NCI-H1436 treated with DMSO at 0.1 percent for 48 hours (cell line): ENCODE measurements around the gene FCGR2B.
"Not testable (repeated sequence)": the region's sequence is repeated elsewhere in the genome, so short reads cannot be mapped to it uniquely, and the experiment has no call there.

Experiments used
- DNase-seq: peaks from one replicate; lab custom pipeline; 2025; lab: John Stamatoyannopoulos, UW

FCGR2B gene

DNA sequence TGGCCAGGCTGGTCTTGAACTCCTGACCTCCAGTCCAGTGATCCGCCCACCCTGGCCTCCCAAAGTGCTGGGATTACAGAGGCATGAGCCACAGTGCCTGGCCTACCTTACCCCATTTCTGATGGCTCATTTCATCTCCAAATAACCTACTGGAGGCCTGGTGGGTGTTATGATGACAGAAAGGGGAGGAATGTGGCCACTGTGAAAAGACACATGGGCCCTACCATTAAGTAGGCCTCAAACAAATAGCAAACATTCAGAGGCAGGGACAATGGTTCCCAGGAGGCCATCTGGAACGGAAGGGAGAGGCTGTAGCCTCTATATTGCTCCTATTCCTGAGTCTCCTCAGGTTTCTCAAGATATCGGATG lies 43.2 kb downstream of the FCGR2B start:
- no peak for DNase-seq

- no peak for DNase-seq
Measured at GRCh38 chr1:161706482-161707347, 43.8 kb downstream of the FCGR2B start, which contains the start of gene FCRLA. Gene FCRLA (plus strand): TSS chr1:161707229. CDS start chr1:161707265, 36 bp downstream.

DNA sequence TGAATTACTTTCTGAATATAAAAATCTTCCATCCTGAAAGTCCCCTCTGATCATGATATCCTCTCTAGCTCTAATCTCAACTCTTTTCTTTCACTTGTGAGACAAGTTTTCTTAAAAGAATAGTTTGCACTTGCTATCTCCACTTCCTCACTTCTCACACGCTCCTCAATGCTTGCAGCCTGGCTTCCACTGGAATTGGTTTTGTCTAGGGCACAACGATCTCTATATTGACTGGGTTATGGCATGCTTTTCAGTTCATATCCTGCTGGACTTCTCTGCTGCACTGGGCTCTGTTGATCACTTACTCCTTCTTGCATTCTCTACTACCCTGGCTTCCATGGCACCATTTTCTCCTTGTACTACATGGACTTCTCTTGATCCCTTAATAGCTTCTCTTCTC lies 44.6 kb downstream of the FCGR2B start:
- DNase-seq = no peak

- DNase-seq = no peak
Measured at GRCh38 chr1:161709373-161709772, 46.4 kb downstream of the FCGR2B start.

DNA sequence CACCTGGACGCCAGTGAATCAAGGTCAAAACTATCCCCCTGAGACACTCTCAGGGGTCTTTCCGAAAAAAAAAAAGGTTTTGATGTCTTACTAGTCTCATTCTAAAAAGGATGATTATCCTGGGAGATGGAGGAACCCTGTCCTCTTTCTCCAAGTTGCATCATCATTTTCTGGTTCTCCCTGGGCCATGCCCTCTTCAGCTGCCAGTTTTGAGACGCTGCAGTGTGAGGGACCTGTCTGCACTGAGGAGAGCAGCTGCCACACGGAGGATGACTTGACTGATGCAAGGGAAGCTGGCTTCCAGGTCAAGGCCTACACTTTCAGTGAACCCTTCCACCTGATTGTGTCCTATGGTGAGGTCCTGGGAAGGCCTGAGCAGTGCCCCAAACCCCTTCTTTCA lies 47.6 kb downstream of the FCGR2B start:
- no peak for DNase-seq

- DNase-seq = no peak
Measured at GRCh38 chr1:161718559-161719324, 55.8 kb downstream of the FCGR2B start.

- DNase-seq = no peak
Measured at GRCh38 chr1:161719325-161719611, 56.3 kb downstream of the FCGR2B start.

DNA sequence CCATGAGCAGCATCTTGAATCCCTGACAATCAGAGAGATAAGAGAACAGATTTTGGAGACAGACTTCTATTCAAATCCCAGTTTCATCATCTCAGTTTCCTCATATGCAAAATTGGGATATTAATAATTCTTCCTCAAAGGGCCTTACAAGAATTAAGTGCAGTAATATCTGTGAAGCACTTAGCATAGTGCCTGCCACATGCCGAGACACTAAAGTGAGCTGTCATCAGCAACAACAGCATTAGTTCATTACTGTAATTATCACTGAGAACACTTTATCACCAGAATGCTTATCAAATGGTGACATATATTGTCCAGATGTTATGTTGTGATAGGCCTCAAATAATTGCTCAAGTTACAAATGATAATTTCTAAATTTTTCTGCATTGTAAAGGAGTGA lies 57.5 kb downstream of the FCGR2B start:
- no peak for DNase-seq

GRCh38 chr1:161720956-161721737 lies 58.2 kb downstream of the FCGR2B start, which contains the start of gene FCRLB:
Gene FCRLB (plus strand): TSS chr1:161721544. CDS start chr1:161722673, 1,129 bp downstream.
- no peak for DNase-seq

DNA sequence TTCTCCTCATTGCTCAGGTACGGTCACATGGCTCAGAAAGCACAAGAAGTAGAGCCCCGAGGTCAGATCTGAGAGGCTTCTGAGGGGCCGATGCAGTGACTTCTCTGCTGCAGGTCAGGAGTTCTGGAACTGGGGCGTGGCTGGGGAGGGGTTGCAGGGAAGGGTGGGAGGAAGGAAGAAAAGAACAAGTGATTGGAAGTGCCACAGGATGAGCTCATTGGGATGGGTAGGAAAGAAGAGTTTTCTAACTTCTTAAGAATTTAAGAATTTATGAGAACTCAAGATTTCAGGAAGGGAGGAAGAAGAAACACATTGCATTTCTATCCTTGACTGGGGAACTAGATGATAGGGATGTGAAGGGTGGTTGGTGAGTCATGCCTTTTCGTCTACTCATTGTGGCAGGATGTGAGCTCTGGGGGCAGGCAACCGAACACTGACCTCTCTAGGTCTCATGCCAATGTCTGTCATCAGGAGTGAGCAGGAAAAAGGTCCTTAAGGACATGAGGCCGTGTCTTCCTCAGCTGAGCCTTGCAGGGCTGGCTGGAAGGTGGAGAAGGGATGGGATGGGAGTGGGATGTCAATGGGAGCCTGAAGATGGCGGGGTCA lies 58.9 kb downstream of the FCGR2B start:
- DNase-seq = no peak

DNA sequence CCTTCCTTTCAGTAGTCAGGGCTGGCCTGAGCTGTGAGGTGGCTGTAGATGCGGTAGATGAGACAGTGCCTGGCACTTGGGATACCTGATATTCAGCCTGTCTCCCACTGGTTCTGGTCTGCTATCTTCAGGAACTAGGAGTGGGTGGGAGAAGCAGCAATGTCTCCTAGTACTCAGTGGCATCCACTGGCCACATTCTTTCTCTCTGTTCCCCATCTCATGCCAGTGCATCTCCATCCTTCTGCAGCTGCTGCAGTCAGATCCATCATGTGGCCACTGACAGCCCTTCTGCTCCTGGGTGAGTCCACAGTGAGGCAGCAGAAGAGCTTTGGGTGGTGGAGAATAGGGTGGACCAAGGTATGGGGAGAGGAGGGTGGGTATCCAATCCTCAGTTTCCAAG lies 59.5 kb downstream of the FCGR2B start:
- DNase-seq = no peak

DNA sequence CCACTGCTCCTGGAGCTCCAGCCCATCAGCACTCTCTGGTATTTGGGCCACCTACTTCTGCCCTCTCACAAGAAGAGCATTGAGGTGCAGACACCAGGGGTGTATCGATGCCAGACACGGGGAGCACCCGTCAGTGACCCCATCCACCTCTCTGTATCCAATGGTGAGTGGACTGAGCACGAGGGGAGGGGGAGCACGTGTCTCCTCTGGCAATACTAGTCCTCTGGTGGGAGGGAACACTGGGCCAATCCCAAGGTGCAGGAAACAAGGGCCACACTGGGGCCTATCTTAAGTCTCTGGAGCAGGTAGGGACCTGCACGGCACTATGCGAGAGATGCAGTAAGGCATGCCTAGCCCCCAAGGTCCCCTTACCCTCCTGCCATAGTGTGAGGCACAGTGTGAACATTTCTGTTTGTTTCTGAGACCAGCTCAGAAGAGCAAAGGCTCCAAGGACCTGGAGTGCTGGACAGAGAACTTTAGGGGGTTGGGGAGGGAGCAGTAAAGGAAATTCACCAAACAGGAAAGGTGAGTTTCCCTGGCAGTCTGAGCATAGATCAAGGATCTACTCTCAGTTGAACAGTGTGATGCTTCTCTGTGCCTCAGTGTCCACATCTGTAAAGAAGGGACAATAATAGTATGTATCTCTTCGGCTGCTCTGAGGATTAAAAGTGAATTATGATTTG lies 60.7 kb downstream of the FCGR2B start:
- DNase-seq = no peak

GRCh38 chr1:161725258-161725907 lies 62.4 kb downstream of the FCGR2B start:
- DNase-seq = not testable (repeated sequence)

- DNase-seq = no peak
Measured at GRCh38 chr1:161725908-161726472, 63.0 kb downstream of the FCGR2B start.

DNA sequence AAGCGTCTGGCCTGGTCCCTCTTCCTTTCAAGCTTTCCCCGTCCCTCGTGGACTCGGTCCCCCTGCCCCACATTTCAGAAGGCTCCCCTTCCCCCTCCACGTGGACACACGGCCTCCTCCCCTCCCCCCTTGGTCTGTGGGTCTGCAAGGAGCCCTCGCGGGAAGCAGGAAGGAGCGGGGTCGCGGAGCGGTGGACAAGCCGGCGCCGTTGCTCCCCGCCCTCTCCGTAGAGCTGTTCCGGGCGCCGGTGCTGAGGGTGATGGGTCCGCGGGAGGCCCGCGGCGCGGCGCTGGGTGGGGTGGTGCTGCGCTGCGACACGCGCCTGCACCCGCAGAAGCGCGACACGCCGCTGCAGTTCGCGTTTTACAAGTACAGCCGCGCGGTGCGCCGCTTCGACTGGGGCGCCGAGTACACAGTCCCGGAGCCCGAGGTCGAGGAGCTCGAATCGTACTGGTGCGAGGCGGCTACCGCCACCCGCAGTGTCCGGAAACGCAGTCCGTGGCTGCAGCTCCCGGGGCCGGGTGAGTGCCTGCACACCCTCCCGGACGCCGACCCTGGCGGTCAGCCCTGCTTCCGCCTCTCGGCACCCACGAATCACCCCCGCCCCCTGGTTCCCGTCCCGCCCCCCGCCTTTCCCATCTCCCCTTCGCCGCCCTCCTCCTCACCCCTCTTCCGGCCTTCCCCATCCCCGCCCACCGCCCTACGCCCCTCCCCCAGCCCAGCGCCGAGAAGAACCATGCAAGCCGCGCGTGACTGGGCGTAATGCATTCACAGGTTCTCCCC lies 63.7 kb downstream of the FCGR2B start:
- DNase-seq = no peak

DNA sequence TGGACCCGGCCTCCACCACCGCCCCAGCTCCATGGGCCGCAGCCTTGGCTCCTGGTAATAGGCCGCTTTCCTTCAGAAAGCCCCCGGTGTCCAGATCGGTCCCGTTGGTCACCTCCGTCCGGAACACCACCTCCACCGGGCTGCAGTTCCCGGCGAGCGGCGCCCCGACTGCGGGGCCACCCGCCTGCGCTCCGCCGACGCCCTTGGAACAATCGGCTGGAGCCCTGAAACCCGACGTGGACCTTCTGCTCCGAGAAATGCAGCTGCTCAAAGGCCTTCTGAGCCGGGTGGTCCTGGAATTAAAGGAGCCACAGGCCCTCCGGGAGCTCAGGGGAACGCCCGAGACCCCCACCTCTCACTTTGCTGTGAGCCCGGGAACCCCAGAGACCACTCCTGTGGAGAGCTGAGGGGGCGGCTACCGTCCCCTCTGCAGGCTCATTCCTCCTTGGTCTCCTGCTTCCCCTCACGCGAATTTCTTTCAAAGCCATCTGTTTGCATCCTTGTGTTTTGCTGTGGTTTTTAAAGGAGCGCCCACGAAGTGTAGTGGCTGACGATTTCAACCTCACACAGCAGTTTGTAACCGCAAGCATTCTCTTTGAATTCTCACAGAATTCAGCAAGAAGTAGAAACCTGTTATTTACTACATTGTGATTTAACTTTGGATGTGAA lies 64.4 kb downstream of the FCGR2B start:
- DNase-seq = no peak
